Breast epithelium (tissue), 4 donors: ENCODE data around the gene WDR90. TPM values are rescaled to one million over a fixed set of nuclear protein-coding genes. Genes with fewer than 3 reads are reported as not detected.

ENCODE experiments used
- DNase-seq, 2 donors: peaks; one replicate each; pipeline ENCODE4 v3.0.0-alpha.2; 2019; ENCODE audit warnings: low spot score in 2 of 2
- H3K27ac ChIP-seq, 2 donors: fragments of 200-600 bp; sonication (generic) in 1 of 2; one replicate each; pipeline ENCODE4 v1.5.1; 2016 to 2019; ENCODE audit warnings: mild to moderate bottlenecking in 1 of 2
- H3K27me3 ChIP-seq, 2 donors: fragments of 200-600 bp; sonication (generic) in 1 of 2; one replicate each; pipeline versions ENCODE4 v1.5.1 to v1.6.0; 2017 to 2019; ENCODE audit warnings: control low read depth in 1 of 2, mild to moderate bottlenecking in 1 of 2
- H3K36me3 ChIP-seq: fragments of 200-600 bp; one replicate; pipeline ENCODE4 v1.5.1; 2019
- H3K4me1 ChIP-seq, 2 donors: fragments of 200-600 bp; sonication (generic); one replicate each; pipeline ENCODE4 v1.5.1; 2016 to 2019; ENCODE audit warnings: control low read depth in 1 of 2
- H3K4me3 ChIP-seq, 3 donors: fragments of 200-600 bp; sonication (generic); 1 replicate in 2 of 3; 2 replicates in 1 of 3; pipeline ENCODE4 v1.5.1; 2016 to 2019; ENCODE audit warnings: mild to moderate bottlenecking in 3 of 3, moderate library complexity in 2 of 3
- H3K9me3 ChIP-seq, 2 donors: fragments of 200-600 bp; sonication (generic) in 1 of 2; one replicate each; pipeline ENCODE4 v1.5.1; 2016 to 2019; ENCODE audit warnings: control low read depth in 1 of 2
- POLR2A ChIP-seq: fragments of 450-650 bp; IDR thresholded peaks from one replicate; pipeline ENCODE4 v1.6.1; 2016; ENCODE audit warnings: antibody characterized with exemption, mild to moderate bottlenecking, moderate library complexity
- POLR2AphosphoS5 ChIP-seq, 3 donors: sonication (generic); formaldehyde crosslinking; IDR thresholded peaks; one replicate each; pipeline ENCODE4 v1.6.1; 2017; ENCODE audit warnings: antibody characterized with exemption in 3 of 3
- intact Hi-C: fragments of 100-400 bp; cut with DNase I; formaldehyde crosslinking; loops from one replicate; pipeline ENCODE4 v1.15.1; 2023; ENCODE audit warnings: low total_unique reads
- total RNA-seq, 3 donors: library from RNA; depleted of rRNA; stranded (reverse); fragments of >200 nt; gene quantifications; one replicate each; pipeline ENCODE4 v1.1.0, GENCODE V29; 2016
- TF ChIP-seq, protein P1 (sequence below), 3 donors: fragments of 450-650 bp; IDR thresholded peaks; one replicate each; pipeline ENCODE4 v1.5.1; 2016 to 2017; ENCODE audit warnings: antibody characterized with exemption in 3 of 3, mild to moderate bottlenecking in 3 of 3, moderate library complexity in 3 of 3

The WDR90 gene
- total RNA-seq, result 10 to 100 TPM in 2 of 3 donors, 1 to 10 TPM in 1; 9.6 to 26.9 (median 22.7) TPM

DNA sequence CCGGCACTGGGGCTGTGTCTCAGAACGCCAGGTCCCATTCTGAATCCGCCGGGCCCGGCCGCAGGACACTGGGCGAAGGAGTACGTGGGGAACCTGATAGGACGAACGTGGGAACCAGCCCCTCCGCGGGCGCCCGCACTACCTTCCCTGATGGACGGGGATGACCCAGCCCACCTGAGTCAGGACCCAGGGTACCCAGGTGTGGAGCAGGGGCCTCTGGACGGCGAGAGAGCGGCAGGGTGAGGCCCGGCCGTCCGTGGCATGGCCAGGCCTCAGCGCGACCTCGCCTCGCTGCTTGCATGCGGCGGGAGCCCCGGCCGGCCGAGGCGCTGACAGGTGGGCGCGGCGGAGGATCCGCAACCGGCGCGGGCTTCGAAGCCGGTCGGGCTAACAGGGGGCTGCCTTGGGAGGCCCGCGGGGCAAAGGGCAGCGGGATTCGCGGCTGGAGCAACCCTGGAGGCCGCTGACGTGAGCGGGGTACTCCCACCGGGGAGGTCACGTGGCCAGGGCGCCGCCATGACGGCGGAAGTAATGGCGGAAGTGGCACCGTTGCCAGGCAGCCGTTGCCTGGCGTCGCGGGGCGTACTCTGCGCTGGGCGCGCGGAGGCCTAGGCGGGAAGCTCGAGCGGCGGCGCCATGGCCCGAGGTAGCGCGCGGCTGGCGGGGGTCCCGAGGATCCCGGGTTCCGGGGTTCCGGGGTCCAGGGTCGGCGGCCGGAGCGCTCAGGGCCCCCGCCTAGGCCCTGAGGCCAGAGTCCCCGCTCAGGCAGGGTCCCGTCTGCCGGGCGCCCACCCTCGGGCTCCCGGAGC lies at the start of gene WDR90:
TSS of gene WDR90 (plus strand) at position 585 of the 809 bp plus-strand sequence. CDS start at position 637, 52 bp downstream.
- peak; percentile 85 to 91 for DNase-seq
- Histone ChIP-seq H3K4me1 (peaks cover 12 to 32% of the 10 kb centered on the region in 2 donors), H3K27me3 (no peaks in the 10 kb centered on the region), H3K9me3 (no peaks in the 10 kb centered on the region), H3K36me3 (no peaks in the 10 kb centered on the region), H3K27ac (peak within 1 kb of the TSS; percentile 89 to 94), H3K4me3 (peak within 1 kb of the TSS; percentile 68 to 85 (median 80))
- TF ChIP-seq POLR2A, result peak; percentile 34
- peak; percentile 83 to 88 (median 86) for TF ChIP-seq POLR2AphosphoS5 (IDR thresholded peaks at IDR 0.05)
- TF ChIP-seq, protein P1, sequence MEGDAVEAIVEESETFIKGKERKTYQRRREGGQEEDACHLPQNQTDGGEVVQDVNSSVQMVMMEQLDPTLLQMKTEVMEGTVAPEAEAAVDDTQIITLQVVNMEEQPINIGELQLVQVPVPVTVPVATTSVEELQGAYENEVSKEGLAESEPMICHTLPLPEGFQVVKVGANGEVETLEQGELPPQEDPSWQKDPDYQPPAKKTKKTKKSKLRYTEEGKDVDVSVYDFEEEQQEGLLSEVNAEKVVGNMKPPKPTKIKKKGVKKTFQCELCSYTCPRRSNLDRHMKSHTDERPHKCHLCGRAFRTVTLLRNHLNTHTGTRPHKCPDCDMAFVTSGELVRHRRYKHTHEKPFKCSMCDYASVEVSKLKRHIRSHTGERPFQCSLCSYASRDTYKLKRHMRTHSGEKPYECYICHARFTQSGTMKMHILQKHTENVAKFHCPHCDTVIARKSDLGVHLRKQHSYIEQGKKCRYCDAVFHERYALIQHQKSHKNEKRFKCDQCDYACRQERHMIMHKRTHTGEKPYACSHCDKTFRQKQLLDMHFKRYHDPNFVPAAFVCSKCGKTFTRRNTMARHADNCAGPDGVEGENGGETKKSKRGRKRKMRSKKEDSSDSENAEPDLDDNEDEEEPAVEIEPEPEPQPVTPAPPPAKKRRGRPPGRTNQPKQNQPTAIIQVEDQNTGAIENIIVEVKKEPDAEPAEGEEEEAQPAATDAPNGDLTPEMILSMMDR (IDR thresholded peaks at IDR 0.05), result no peak
- intact Hi-C loops, result no loop called here

DNA sequence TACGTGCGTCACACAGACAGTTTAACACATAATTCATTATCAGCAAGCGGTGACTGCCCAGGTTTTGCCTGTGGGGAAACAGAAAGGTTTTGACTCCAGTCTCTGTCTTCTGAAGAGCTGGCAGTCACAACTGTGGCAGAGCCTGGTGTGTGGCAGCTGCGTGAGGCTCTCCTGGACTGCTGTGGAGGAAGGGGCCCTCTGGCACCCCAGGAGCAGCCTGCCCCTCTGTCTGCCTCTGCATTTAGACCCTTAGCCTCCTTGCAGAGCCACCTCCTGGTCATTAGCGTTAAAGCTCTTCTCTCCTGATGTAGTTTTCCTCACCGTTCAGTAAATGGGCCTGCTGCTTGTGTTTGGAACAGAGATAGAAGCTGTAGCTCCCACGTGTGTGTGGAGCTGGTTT lies 48.4 kb upstream of the WDR90 start:
- intact Hi-C loops, result no loop called here

DNA sequence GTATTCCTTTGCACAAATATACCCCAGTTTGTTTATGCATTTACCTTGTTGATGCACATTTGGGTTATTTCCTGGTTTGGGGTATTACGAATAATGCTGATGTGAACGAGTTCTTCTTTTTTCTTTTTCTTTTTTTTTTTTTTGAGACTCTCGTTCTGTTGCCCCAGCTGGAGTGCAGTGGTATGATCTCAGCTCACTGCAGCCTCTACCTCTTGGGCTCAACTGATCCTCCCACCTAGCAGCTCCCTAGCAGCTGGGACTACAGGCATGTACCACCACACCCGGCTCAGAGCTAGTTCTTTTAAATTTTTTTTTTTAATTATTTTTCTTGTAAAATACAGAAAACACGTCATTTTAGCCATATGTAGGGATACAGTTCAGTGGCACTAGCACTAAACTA lies 45.2 kb upstream of the WDR90 start:
- intact Hi-C loops, result no loop called here
- no peaks in the 10 kb centered on the region for H3K36me3 ChIP-seq

More for the DNA sequence above, 48.4 kb upstream of the WDR90 start:
- TF ChIP-seq POLR2AphosphoS5 (IDR thresholded peaks at IDR 0.05), result no peak
- no peak for TF ChIP-seq POLR2A
- TF ChIP-seq, protein P1 (IDR thresholded peaks at IDR 0.05), result no peak
- no peak overlapping the region for H3K27ac ChIP-seq
- no peak for DNase-seq
- H3K4me3 ChIP-seq, result no peak overlapping the region
- no peaks in the 10 kb centered on the region for H3K27me3 ChIP-seq
- no peaks in the 10 kb centered on the region for H3K36me3 ChIP-seq
- H3K9me3 ChIP-seq, result no peaks in the 10 kb centered on the region
- no peaks in the 10 kb centered on the region for H3K4me1 ChIP-seq

DNA sequence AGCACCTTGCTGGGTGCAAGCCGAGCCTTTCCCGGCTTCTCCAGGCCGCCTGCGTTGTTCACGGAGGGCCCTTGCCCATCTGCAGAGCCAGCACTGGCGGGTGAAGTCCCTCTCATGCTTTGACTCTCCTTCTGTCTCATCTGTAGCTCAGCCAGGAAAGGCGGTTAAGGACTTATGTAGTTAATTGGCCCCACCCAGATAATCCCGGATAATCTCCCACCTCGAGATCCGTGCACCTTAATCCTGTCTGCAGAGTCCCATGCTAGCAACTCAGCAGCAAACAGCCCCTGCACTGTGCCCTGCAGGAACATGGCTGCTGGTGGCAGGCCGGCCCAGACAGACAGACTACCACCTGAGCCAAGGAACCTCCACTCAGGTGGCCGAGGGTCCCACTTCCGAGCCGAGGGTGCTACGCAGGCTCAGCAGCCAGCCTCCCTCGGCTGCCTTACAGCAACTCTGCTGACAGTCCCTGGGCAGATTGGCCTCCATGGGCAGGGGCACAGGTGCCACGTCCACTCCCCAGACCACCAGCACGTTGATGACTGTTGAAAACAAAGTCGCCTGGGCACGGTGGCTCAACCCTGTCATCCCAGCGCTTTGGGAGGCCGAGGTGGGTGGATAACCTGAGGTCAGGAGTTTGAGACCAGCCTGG lies 42.4 kb upstream of the WDR90 start:
- Histone ChIP-seq H3K4me1 (no peaks in the 10 kb centered on the region), H3K27ac (no peak overlapping the region), H3K9me3 (no peaks in the 10 kb centered on the region), H3K36me3 (no peaks in the 10 kb centered on the region), H3K27me3 (no peaks in the 10 kb centered on the region), H3K4me3 (no peak overlapping the region)
- DNase-seq, result no peak
- TF ChIP-seq POLR2AphosphoS5 (IDR thresholded peaks at IDR 0.05), result no peak
- TF ChIP-seq POLR2A, result no peak
- TF ChIP-seq, protein P1 (IDR thresholded peaks at IDR 0.05), result no peak
- intact Hi-C loops, result no loop called here

More for the DNA sequence above, 45.2 kb upstream of the WDR90 start:
- H3K4me3 ChIP-seq, result no peak overlapping the region
- H3K9me3 ChIP-seq, result no peaks in the 10 kb centered on the region
- H3K4me1 ChIP-seq, result no peaks in the 10 kb centered on the region
- DNase-seq, result no peak
- H3K27ac ChIP-seq, result no peak overlapping the region
- TF ChIP-seq, protein P1 (IDR thresholded peaks at IDR 0.05), result no peak
- TF ChIP-seq POLR2A (no peak), POLR2AphosphoS5 (IDR thresholded peaks at IDR 0.05) (no peak)
- no peaks in the 10 kb centered on the region for H3K27me3 ChIP-seq

DNA sequence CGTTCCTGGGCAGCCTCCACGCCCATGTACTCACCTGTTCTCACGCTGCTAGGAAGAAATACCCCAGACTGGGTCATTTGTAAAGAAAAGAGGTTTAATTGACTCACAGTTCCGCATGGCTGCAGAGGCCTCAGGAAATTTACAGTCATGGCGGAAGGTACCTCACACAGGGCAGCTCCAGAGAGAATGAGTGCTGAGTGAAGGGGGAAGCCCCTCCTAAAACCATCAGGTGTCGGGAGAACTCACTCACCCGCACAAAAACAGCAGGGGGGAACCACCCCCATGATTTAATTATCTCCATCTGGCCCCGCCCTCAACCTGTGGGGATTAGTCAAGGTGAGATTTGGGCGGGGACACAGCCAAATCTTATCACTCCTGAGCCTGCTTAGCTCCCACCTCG lies 41.1 kb upstream of the WDR90 start:
- TF ChIP-seq POLR2A (no peak), POLR2AphosphoS5 (IDR thresholded peaks at IDR 0.05) (no peak)
- TF ChIP-seq, protein P1 (IDR thresholded peaks at IDR 0.05), result no peak
- no peak overlapping the region for H3K4me3 ChIP-seq
- H3K36me3 ChIP-seq, result no peaks in the 10 kb centered on the region
- DNase-seq, result no peak
- intact Hi-C loops, result no loop called here
- no peaks in the 10 kb centered on the region for H3K27me3 ChIP-seq
- no peaks in the 10 kb centered on the region for H3K9me3 ChIP-seq
- H3K4me1 ChIP-seq, result no peaks in the 10 kb centered on the region
- H3K27ac ChIP-seq, result no peak overlapping the region
